Upper lobe of left lung (tissue), 4 donors: ENCODE results near the gene GALP.

ENCODE experiments used
- CTCF ChIP-seq, 6 experiments: fragments of 450-650 bp in 4 of 6; fragments of 200-600 bp in 2 of 6; sonication (generic) in 2 of 6; IDR thresholded peaks; one replicate each; pipeline ENCODE4 v1.5.1; 2016 to 2019; ENCODE audit warnings: antibody characterized with exemption in 6 of 6
- EP300 ChIP-seq, 4 donors: sonication (generic); formaldehyde crosslinking; IDR thresholded peaks; one replicate each; pipeline ENCODE4 v1.5.1; 2017; ENCODE audit warnings: antibody characterized with exemption in 4 of 4, control low read depth in 2 of 4

- TF ChIP-seq CTCF (IDR thresholded peaks at IDR 0.05) = no peak
- no peak for TF ChIP-seq EP300 (IDR thresholded peaks at IDR 0.05)
Observed at GRCh38 chr19:56193981-56194640, 18.3 kb downstream of the GALP start.
